Pancreas (tissue), 10 donors: ENCODE measurements around the gene CDH13. TPM values are rescaled to one million over a fixed set of nuclear protein-coding genes. Genes with fewer than 3 reads are reported as not detected.

ENCODE experiments used
- ATAC-seq, 4 donors: fragments of 200-7000 bp; cut with Tn5 transposase; one replicate each; pipeline versions ENCODE4 v1.8.0 to v1.9.1; 2020; ENCODE audit warnings: mild to moderate bottlenecking in 4 of 4, moderate library complexity in 4 of 4
- DNase-seq, 6 donors: peaks; one replicate each; pipeline ENCODE4 v3.0.0-alpha.2; 2020
- FAIRE-seq: peaks from 2 replicates; lab custom pipeline; 2012; peaks lifted over from hg19 to GRCh38; lab: Jason Lieb, UNC
- H3K27ac ChIP-seq, 4 donors: fragments of 200-600 bp; sonication (generic); 1 replicate in 3 of 4; 2 replicates in 1 of 4; pipeline versions ENCODE4 v1.5.0 to v1.8.0; 2020
- H3K27me3 ChIP-seq, 4 donors: fragments of 200-600 bp; one replicate each; pipeline ENCODE4 v1.8.0; 2021
- H3K36me3 ChIP-seq, 3 donors: fragments of 200-600 bp; sonication (generic) in 1 of 3; one replicate each; pipeline versions ENCODE4 v1.5.0 to v1.8.0; 2020 to 2021
- H3K4me1 ChIP-seq, 3 donors: fragments of 200-600 bp; one replicate each; pipeline ENCODE4 v1.8.0; 2021
- H3K4me3 ChIP-seq, 4 donors: fragments of 200-600 bp; sonication (generic) in 2 of 4; one replicate each; pipeline versions ENCODE4 v1.5.0 to v1.8.0; 2020 to 2021
- H3K9me3 ChIP-seq, 4 donors: fragments of 200-600 bp; one replicate each; pipeline ENCODE4 v1.8.0; 2021
- WGBS, 2 donors: extraction: QIAGEN DNeasy Blood & Tissue Kit; methylation state at CpG; one replicate each; pipeline ENCODE4 v1.1.7; 2013; 5-methylcytosine and 5-hydroxymethylcytosine counted together
- intact Hi-C, 3 donors: fragments of 100-400 bp; cut with DNase I; formaldehyde crosslinking; loops; one replicate each; pipeline versions ENCODE4 v1.11.1 to v1.14.2; 2022
- polyA plus RNA-seq, 2 donors: library from polyadenylated mRNA; stranded (reverse); fragments of 200-250 nt; gene quantifications; one replicate each; pipeline ENCODE4 v1.2.3, GENCODE V29; 2013
- total RNA-seq, 6 donors: library from RNA; stranded (reverse); fragmentation: NEBNext Ultra II Directional in 4 of 6; extraction: Animal tissue kit (Norgen Biotek cat#: 25700) in 4 of 6; gene quantifications; one replicate each; pipeline versions ENCODE4 v1.2.1 to v1.2.4, GENCODE V29; 2021 to 2023
- TF ChIP-seq, protein P1 (sequence below), 4 donors: fragments of 200-600 bp; sonication (generic) in 3 of 4; IDR thresholded peaks; one replicate each; pipeline versions ENCODE4 v1.5.0 to v1.8.0; 2021; ENCODE audit warnings: antibody characterized with exemption in 4 of 4
- donor health status: healthy with polysubstance abuse.
- donor health status: DM: no; HTN: no; CAD: no; lungs with moderate emphysema.
- donor health status: DM: no; HTN: no; CAD: no.
- donor health status: control.
- donor health status: control.
- donor health status: Bipolar disorder and iron deficiency.
- donor health status: DM: yes; HTN: yes; CAD: no.
- donor health status: DM: no; HTN: no; CAD: no.
- donor health status: DM: no; HTN: no; CAD: no.
- donor health status: DM: yes; HTN: yes; CAD: no.

The CDH13 gene
- total and polyA plus RNA-seq, 8 donors, result 0.12 to 1.0 (median 0.37) TPM

DNA sequence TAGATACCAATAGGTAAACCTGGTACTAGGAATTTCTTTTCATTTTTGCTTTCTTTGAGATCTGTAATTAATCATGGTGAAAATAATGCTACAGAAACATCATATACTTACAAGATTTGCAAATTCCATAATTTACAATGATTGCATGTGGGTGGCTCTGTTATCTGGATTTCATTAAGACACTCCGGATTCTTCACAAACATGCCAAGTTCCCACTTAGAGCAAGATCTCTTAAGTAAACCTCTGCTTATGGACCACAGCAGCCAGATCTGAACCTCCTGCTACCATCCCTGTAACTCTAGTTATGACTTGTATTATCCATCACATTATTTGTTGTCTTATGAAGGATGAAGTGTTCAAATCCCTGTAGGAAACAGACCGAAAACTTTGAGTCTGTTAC, 424.7 kb downstream of the CDH13 start:
- Histone ChIP-seq H3K36me3 (no peaks in the 10 kb centered on the region), H3K27ac (no peak overlapping the region), H3K4me1 (no peaks in the 10 kb centered on the region), H3K4me3 (no peak overlapping the region), H3K9me3 (no peaks in the 10 kb centered on the region), H3K27me3 (no peaks in the 10 kb centered on the region)
- TF ChIP-seq, protein P1, sequence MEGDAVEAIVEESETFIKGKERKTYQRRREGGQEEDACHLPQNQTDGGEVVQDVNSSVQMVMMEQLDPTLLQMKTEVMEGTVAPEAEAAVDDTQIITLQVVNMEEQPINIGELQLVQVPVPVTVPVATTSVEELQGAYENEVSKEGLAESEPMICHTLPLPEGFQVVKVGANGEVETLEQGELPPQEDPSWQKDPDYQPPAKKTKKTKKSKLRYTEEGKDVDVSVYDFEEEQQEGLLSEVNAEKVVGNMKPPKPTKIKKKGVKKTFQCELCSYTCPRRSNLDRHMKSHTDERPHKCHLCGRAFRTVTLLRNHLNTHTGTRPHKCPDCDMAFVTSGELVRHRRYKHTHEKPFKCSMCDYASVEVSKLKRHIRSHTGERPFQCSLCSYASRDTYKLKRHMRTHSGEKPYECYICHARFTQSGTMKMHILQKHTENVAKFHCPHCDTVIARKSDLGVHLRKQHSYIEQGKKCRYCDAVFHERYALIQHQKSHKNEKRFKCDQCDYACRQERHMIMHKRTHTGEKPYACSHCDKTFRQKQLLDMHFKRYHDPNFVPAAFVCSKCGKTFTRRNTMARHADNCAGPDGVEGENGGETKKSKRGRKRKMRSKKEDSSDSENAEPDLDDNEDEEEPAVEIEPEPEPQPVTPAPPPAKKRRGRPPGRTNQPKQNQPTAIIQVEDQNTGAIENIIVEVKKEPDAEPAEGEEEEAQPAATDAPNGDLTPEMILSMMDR (IDR thresholded peaks at IDR 0.05), result no peak
- DNase-seq, result no peak
- intact Hi-C loops, result no loop called here
- no peak for FAIRE-seq
- WGBS, 2 donors, result 65 to 73% methylated on average over 2 of the region's 2 CpGs
- ATAC-seq, result no peak

DNA sequence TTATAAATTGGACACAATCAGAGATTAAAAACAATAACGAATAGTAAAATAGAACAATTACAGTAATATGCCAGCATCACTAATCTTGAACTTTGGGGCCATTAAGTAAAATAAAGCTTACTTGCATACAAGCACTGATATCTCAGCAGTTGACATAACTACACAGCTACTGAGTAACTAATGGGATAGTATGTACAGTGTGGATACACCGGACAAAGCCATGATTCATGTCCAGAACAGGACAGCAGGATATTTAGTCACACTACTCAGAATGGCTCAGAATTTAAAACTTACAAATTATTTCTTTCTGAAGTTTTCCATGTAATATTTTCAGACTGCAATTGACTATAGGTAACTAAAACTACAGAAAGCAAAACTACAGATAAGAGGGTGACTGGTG, 427.5 kb downstream of the CDH13 start:
- H3K36me3 ChIP-seq, result no peaks in the 10 kb centered on the region
- H3K9me3 ChIP-seq, result no peaks in the 10 kb centered on the region
- DNase-seq, result no peak
- no peak for ATAC-seq
- H3K4me3 ChIP-seq, result no peak overlapping the region
- FAIRE-seq, result no peak
- no peak overlapping the region for H3K27ac ChIP-seq
- TF ChIP-seq, protein P1 (IDR thresholded peaks at IDR 0.05), result no peak
- intact Hi-C loops, result no loop called here
- no peaks in the 10 kb centered on the region for H3K4me1 ChIP-seq
- no peaks in the 10 kb centered on the region for H3K27me3 ChIP-seq
- WGBS, 2 donors, result 49 to 57% methylated on average over 2 of the region's 2 CpGs

DNA sequence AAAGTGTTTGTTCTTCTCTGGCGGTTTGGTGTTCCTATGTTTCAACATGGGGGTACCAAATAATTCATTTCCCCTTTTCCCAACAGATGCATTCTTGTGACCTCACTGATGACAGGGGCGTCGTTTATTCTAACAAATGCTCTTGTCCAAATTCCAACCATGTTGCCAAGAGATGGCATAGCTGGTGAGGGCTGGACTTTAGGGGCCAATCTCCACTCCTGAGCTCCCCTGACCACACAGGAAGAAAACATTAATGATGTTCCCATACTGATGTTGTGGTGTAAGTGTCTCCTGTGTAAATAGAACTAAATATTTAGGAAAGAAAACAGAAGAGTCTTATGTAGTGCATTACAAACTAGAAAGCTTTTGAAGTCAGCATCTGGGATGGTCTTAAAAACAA, 431.6 kb downstream of the CDH13 start:
- Histone ChIP-seq H3K4me1 (no peaks in the 10 kb centered on the region), H3K27ac (no peak overlapping the region), H3K36me3 (no peaks in the 10 kb centered on the region), H3K9me3 (no peaks in the 10 kb centered on the region), H3K27me3 (no peaks in the 10 kb centered on the region), H3K4me3 (no peak overlapping the region)
- DNase-seq (no peak), ATAC-seq (no peak), FAIRE-seq (no peak)
- intact Hi-C loops, result no loop called here
- TF ChIP-seq, protein P1 (IDR thresholded peaks at IDR 0.05), result no peak
- WGBS, 2 donors, result 37 to 45% methylated on average over 3 of the region's 3 CpGs

DNA sequence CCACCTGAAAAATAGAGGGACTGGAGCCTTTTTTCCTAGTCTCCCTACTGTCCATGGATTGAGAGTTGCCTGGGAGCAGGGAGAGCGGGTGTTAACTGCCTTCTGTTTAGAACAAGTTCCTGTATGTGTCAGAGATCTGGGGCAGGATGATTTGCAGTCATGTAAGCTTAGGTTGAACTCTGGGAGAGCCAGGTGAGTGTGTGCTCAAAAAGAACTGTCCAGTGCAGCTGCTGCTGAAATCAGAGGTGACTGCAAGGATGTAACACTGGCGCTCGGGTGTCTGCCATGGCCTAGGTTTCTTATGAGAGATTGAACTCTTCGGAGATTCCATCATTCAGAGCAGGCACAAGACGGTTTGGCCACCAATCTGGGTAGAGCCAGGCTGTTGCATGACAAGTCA, 432.5 kb downstream of the CDH13 start:
- 57 to 62% methylated on average over 5 of the region's 5 CpGs for WGBS, 2 donors
- H3K4me1 ChIP-seq, result no peaks in the 10 kb centered on the region
- ATAC-seq (no peak), DNase-seq (no peak), FAIRE-seq (no peak)
- H3K9me3 ChIP-seq, result no peaks in the 10 kb centered on the region
- no peaks in the 10 kb centered on the region for H3K36me3 ChIP-seq
- TF ChIP-seq, protein P1 (IDR thresholded peaks at IDR 0.05), result no peak
- intact Hi-C loops, result no loop called here
- no peak overlapping the region for H3K4me3 ChIP-seq
- H3K27me3 ChIP-seq, result no peaks in the 10 kb centered on the region
- H3K27ac ChIP-seq, result no peak overlapping the region

DNA sequence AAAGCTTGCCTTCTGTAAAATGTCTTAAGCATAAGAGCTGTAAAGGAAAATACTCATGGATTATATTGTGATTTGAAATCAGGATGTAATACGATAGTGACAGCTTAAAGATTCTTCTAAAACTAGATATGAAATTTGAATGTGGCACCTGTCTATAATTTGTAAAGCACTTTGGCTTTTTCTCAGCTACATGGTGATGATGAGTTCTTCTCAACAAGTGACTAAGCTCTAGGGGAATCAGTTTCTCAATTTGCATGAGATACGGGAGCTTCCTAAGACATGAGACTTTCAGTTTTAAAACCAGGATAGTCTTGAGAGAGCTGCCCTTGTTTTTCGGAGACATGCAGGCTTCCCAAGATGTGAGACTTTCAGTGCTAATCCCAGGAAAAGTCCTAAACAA, 439.2 kb downstream of the CDH13 start:
- ATAC-seq (no peak), DNase-seq (no peak), FAIRE-seq (no peak)
- WGBS, 2 donors, result 71 to 82% methylated on average over 3 of the region's 3 CpGs
- no peak overlapping the region for H3K27ac ChIP-seq
- no peaks in the 10 kb centered on the region for H3K36me3 ChIP-seq
- no peaks in the 10 kb centered on the region for H3K9me3 ChIP-seq
- H3K4me1 ChIP-seq, result no peaks in the 10 kb centered on the region
- intact Hi-C loops, result no loop called here
- TF ChIP-seq, protein P1 (IDR thresholded peaks at IDR 0.05), result no peak
- H3K4me3 ChIP-seq, result no peak overlapping the region
- H3K27me3 ChIP-seq, result no peaks in the 10 kb centered on the region
